GM12892 (cell line): ENCODE results near the gene DGKB.

Experiments used
- DNase-seq: peaks from one replicate; pipeline ENCODE4 v3.0.0; 2011; ENCODE audit not compliant: insufficient read length
- FAIRE-seq: peaks from 2 replicates; lab custom pipeline; 2011; peaks lifted over from hg19 to GRCh38; lab: Jason Lieb, UNC
- POLR2A ChIP-seq: IDR thresholded peaks from 2 replicates; pipeline ENCODE4 v1.6.1; 2011; ENCODE audit warnings: low read depth, low read length, control low read depth
- POLR2AphosphoS5 ChIP-seq: IDR thresholded peaks from 2 replicates; pipeline ENCODE4 v1.6.1; 2011; ENCODE audit warnings: low read depth, low read length, control low read depth
- TAF1 ChIP-seq: IDR thresholded peaks from 2 replicates; pipeline ENCODE4 v1.6.1; 2011; ENCODE audit warnings: low read depth, mild to moderate bottlenecking, control low read depth, low read length, borderline replicate concordance

DGKB gene

GRCh38 chr7:14745076-14745475 is 157.5 kb downstream of the DGKB start:
- TF ChIP-seq POLR2A (no peak), TAF1 (no peak), POLR2AphosphoS5 (no peak)
- no peak for DNase-seq
- no peak for FAIRE-seq

- TF ChIP-seq POLR2AphosphoS5 (no peak), POLR2A (no peak), TAF1 (no peak)
- FAIRE-seq: no peak
- DNase-seq: no peak
Observed at GRCh38 chr7:14740606-14741005, 161.9 kb downstream of the DGKB start.

GRCh38 chr7:14739841-14740185 is 162.7 kb downstream of the DGKB start:
- TF ChIP-seq TAF1 (no peak), POLR2A (no peak), POLR2AphosphoS5 (no peak)
- DNase-seq (no peak), FAIRE-seq (no peak)

- no peak for TF ChIP-seq POLR2AphosphoS5
- TF ChIP-seq POLR2A: no peak
- no peak for TF ChIP-seq TAF1
- DNase-seq: no peak
- no peak for FAIRE-seq
Observed at GRCh38 chr7:14739168-14739840, 163.2 kb downstream of the DGKB start.

- TF ChIP-seq POLR2A (no peak), TAF1 (no peak)
- DNase-seq (no peak), FAIRE-seq (no peak)
Observed at GRCh38 chr7:14738086-14738485, 164.5 kb downstream of the DGKB start.

- TF ChIP-seq POLR2A (no peak), POLR2AphosphoS5 (no peak), TAF1 (no peak)
- FAIRE-seq (no peak), DNase-seq (no peak)
Observed at GRCh38 chr7:14734839-14735321, 167.7 kb downstream of the DGKB start.

GRCh38 chr7:14720785-14721184 is 181.8 kb downstream of the DGKB start:
- no peak for FAIRE-seq
- DNase-seq: no peak
- no peak for TF ChIP-seq POLR2A

- TF ChIP-seq POLR2AphosphoS5 (no peak), TAF1 (no peak), POLR2A (no peak)
- FAIRE-seq (no peak), DNase-seq (no peak)
Observed at GRCh38 chr7:14717816-14718215, 184.7 kb downstream of the DGKB start.

GRCh38 chr7:14717169-14717568 is 185.4 kb downstream of the DGKB start:
- no peak for FAIRE-seq
- TF ChIP-seq TAF1 (no peak), POLR2AphosphoS5 (no peak), POLR2A (no peak)

GRCh38 chr7:14714161-14714728 is 188.3 kb downstream of the DGKB start:
- DNase-seq (no peak), FAIRE-seq (peak; percentile 71)
- TF ChIP-seq POLR2AphosphoS5 (no peak), POLR2A (no peak), TAF1 (no peak)

More at GRCh38 chr7:14717169-14717568, 185.4 kb downstream of the DGKB start:
- no peak for DNase-seq

- TF ChIP-seq TAF1: no peak
- no peak for TF ChIP-seq POLR2A
- TF ChIP-seq POLR2AphosphoS5: no peak
- no peak for DNase-seq
- FAIRE-seq: no peak
Observed at GRCh38 chr7:14698239-14698638, 204.3 kb downstream of the DGKB start.

GRCh38 chr7:14697684-14698083 is 204.9 kb downstream of the DGKB start:
- DNase-seq: no peak
- no peak for FAIRE-seq
- TF ChIP-seq POLR2A (no peak), POLR2AphosphoS5 (no peak), TAF1 (no peak)
